ENCODE results near the gene CEACAM20. TPM values are rescaled to one million over a fixed set of nuclear protein-coding genes. Genes with fewer than 3 reads are reported as not detected.

The CEACAM20 gene
- total and polyA plus RNA-seq, 2 experiments from 2014 or later = not detected

DNA sequence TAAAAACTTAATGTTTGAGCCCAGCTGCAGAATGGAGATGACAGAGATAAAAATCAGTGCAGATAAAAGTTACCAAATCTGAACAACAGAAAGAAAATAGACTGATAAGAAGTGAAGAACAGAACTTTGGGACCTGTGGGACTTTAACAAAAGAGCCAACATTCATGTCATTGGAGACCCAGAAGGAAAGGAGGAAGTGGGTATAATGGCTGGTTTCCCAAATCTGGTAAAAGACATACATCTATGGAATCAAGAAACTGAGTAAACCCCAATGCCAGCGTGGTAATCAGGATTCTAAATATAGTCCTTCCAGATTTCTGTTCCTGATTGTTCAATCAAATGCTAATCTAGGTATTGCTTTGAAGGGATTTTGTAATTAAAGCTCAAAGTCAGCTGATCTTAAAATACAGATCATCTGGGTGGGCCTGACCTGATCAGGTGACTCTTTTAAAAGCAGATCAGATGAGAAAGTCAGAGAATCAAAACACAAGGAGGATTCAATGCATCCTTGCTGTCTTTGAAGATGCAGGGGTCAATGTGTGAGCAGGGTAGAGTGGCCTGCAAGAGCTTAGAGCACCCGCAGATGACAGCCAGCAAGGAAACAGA lies 25.3 kb upstream of the CEACAM20 start:
- Histone ChIP-seq H3K9me2 (ENCODE audit: insufficient read depth) (no peaks in the 10 kb centered on the region), H3K4me1 (ENCODE audit: insufficient read depth) (no peaks in the 10 kb centered on the region), H3K27me3 (ENCODE audit: insufficient read depth) (no peaks in the 10 kb centered on the region), H3K36me3 (ENCODE audit: insufficient read depth) (no peaks in the 10 kb centered on the region), H2AFZ (no peak overlapping the region), H3K4me2 (no peak overlapping the region), H3F3A (replicated peaks; ENCODE audit: low read depth) (no peaks in the 10 kb centered on the region), H4K20me1 (replicated peaks; ENCODE audit: insufficient read depth) (no peaks in the 10 kb centered on the region), H3K4me3 (no peak overlapping the region), H3K79me2 (replicated peaks; ENCODE audit: insufficient read depth) (no peaks in the 10 kb centered on the region), H3K27ac (ENCODE audit: low read depth) (no peak overlapping the region)
- DNase-seq (ENCODE audit: low spot score) = no peak
- Mint-ChIP-seq H3K4me3 (no peak overlapping the region), H3K36me3 (ENCODE audit: low read depth) (no peaks in the 10 kb centered on the region), H3K27ac (no peak overlapping the region), H3K27me3 (ENCODE audit: insufficient read depth, low read depth, poor library complexity) (peaks cover 5% of the 10 kb centered on the region), H3K9me3 (peaks cover 8% of the 10 kb centered on the region; the same call in 1 of the 3 replicates), H3K4me1 (no peaks in the 10 kb centered on the region)
- TF ChIP-seq EZH2phosphoT487 (IDR thresholded peaks at IDR 0.05; ENCODE audit: unreplicated experiment) (no peak), STAT1 (IDR thresholded peaks at IDR 0.05; ENCODE audit: unreplicated experiment) (no peak)
- ATAC-seq = no peak

GRCh38 chr19:44553478-44554171 lies 24.1 kb upstream of the CEACAM20 start:
- H3K4me1 ChIP-seq (ENCODE audit: insufficient read depth) = no peaks in the 10 kb centered on the region
- H3K36me3 ChIP-seq (ENCODE audit: insufficient read depth) = no peaks in the 10 kb centered on the region
- Mint-ChIP-seq H3K36me3 (ENCODE audit: low read depth) (no peaks in the 10 kb centered on the region), H3K4me1 (no peaks in the 10 kb centered on the region), H3K9me3 (peaks cover 11% of the 10 kb centered on the region; the same call in 2 of the 3 replicates), H3K27me3 (ENCODE audit: insufficient read depth, low read depth, poor library complexity) (peaks cover 5% of the 10 kb centered on the region), H3K4me3 (no peak overlapping the region), H3K27ac (no peak overlapping the region)
- no peaks in the 10 kb centered on the region for H4K20me1 ChIP-seq (replicated peaks; ENCODE audit: insufficient read depth)
- H3K27ac ChIP-seq (ENCODE audit: low read depth) = no peak overlapping the region
- H3K4me2 ChIP-seq = no peak overlapping the region
- ATAC-seq (no peak), DNase-seq (ENCODE audit: low spot score) (no peak)
- H3F3A ChIP-seq (replicated peaks; ENCODE audit: low read depth) = no peaks in the 10 kb centered on the region
- H2AFZ ChIP-seq = peak overlapping the region; percentile 74; the same call in 1 of the 2 replicates
- H3K4me3 ChIP-seq = no peak overlapping the region
- H3K9me2 ChIP-seq (ENCODE audit: insufficient read depth) = no peaks in the 10 kb centered on the region
- H3K79me2 ChIP-seq (replicated peaks; ENCODE audit: insufficient read depth) = no peaks in the 10 kb centered on the region
- H3K27me3 ChIP-seq (ENCODE audit: insufficient read depth) = no peaks in the 10 kb centered on the region
- TF ChIP-seq EZH2phosphoT487 (IDR thresholded peaks at IDR 0.05; ENCODE audit: unreplicated experiment) = no peak
- no peak for TF ChIP-seq ZNF114 (CRISPR knock-in tag; IDR thresholded peaks at IDR 0.05)
- TF ChIP-seq POLR2AphosphoS5 (IDR thresholded peaks at IDR 0.05; ENCODE audit: low read depth) = no peak
- TF ChIP-seq CTCF (conservative IDR thresholded peaks at IDR 0.05; ENCODE audit: low read depth in 2 of 2) = no peak
- TF ChIP-seq ZNF331 (CRISPR knock-in tag; IDR thresholded peaks at IDR 0.05; ENCODE audit: low read depth) = no peak
- TF ChIP-seq, protein P1, sequence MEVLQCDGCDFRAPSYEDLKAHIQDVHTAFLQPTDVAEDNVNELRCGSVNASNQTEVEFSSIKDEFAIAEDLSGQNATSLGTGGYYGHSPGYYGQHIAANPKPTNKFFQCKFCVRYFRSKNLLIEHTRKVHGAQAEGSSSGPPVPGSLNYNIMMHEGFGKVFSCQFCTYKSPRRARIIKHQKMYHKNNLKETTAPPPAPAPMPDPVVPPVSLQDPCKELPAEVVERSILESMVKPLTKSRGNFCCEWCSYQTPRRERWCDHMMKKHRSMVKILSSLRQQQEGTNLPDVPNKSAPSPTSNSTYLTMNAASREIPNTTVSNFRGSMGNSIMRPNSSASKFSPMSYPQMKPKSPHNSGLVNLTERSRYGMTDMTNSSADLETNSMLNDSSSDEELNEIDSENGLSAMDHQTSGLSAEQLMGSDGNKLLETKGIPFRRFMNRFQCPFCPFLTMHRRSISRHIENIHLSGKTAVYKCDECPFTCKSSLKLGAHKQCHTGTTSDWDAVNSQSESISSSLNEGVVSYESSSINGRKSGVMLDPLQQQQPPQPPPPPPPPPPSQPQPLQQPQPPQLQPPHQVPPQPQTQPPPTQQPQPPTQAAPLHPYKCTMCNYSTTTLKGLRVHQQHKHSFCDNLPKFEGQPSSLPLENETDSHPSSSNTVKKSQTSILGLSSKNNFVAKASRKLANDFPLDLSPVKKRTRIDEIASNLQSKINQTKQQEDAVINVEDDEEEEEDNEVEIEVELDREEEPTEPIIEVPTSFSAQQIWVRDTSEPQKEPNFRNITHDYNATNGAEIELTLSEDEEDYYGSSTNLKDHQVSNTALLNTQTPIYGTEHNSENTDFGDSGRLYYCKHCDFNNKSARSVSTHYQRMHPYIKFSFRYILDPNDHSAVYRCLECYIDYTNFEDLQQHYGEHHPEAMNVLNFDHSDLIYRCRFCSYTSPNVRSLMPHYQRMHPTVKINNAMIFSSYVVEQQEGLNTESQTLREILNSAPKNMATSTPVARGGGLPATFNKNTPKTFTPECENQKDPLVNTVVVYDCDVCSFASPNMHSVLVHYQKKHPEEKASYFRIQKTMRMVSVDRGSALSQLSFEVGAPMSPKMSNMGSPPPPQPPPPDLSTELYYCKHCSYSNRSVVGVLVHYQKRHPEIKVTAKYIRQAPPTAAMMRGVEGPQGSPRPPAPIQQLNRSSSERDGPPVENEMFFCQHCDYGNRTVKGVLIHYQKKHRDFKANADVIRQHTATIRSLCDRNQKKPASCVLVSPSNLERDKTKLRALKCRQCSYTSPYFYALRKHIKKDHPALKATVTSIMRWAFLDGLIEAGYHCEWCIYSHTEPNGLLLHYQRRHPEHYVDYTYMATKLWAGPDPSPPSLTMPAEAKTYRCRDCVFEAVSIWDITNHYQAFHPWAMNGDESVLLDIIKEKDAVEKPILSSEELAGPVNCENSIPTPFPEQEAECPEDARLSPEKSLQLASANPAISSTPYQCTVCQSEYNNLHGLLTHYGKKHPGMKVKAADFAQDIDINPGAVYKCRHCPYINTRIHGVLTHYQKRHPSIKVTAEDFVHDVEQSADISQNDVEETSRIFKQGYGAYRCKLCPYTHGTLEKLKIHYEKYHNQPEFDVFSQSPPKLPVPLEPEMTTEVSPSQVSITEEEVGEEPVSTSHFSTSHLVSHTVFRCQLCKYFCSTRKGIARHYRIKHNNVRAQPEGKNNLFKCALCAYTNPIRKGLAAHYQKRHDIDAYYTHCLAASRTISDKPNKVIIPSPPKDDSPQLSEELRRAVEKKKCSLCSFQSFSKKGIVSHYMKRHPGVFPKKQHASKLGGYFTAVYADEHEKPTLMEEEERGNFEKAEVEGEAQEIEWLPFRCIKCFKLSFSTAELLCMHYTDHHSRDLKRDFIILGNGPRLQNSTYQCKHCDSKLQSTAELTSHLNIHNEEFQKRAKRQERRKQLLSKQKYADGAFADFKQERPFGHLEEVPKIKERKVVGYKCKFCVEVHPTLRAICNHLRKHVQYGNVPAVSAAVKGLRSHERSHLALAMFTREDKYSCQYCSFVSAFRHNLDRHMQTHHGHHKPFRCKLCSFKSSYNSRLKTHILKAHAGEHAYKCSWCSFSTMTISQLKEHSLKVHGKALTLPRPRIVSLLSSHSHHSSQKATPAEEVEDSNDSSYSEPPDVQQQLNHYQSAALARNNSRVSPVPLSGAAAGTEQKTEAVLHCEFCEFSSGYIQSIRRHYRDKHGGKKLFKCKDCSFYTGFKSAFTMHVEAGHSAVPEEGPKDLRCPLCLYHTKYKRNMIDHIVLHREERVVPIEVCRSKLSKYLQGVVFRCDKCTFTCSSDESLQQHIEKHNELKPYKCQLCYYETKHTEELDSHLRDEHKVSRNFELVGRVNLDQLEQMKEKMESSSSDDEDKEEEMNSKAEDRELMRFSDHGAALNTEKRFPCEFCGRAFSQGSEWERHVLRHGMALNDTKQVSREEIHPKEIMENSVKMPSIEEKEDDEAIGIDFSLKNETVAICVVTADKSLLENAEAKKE (CRISPR knock-in tag; IDR thresholded peaks at IDR 0.05) = no peak
- no peak for TF ChIP-seq EZH2 (IDR thresholded peaks at IDR 0.05; ENCODE audit: low read depth, unreplicated experiment)
- TF ChIP-seq REST (IDR thresholded peaks at IDR 0.05; ENCODE audit: unreplicated experiment) = no peak

Data from GM23338 (cell line).